Kidney (tissue), 14 donors: ENCODE results near the gene RAI1. TPM values are rescaled to one million over a fixed set of nuclear protein-coding genes. Genes with fewer than 3 reads are reported as not detected.
A peak's percentile ranks its signal among the peaks of the same experiment; 100 is the strongest.

Experiments
- DNase-seq, 5 donors: peaks; one replicate each; pipeline ENCODE4 v3.0.0-alpha.2; 2013 to 2020
- FAIRE-seq: peaks from 2 replicates; lab custom pipeline; 2012; peaks lifted over from hg19 to GRCh38; lab: Jason Lieb, UNC
- H3K27ac ChIP-seq, 2 donors: one replicate each; pipeline ENCODE4 v1.7.0; 2013; ENCODE audit warnings: low read depth in 2 of 2, low read length in 2 of 2, inconsistent platforms in 1 of 2
- H3K27me3 ChIP-seq: one replicate; pipeline ENCODE4 v1.7.1; 2013; ENCODE audit warnings: low read length, inconsistent platforms; ENCODE audit not compliant: control insufficient read depth, insufficient read depth
- H3K36me3 ChIP-seq, 3 donors: one replicate each; pipeline versions ENCODE4 v1.7.0 to v1.7.1; 2013; ENCODE audit warnings: low read length in 3 of 3, control low read depth in 1 of 3, inconsistent platforms in 1 of 3; ENCODE audit not compliant: insufficient read depth in 3 of 3, control insufficient read depth in 2 of 3
- H3K4me1 ChIP-seq, 3 donors: one replicate each; pipeline versions ENCODE4 v1.7.0 to v1.7.1; 2013; ENCODE audit warnings: low read length in 3 of 3, inconsistent platforms in 1 of 3, low read depth in 1 of 3; ENCODE audit not compliant: control insufficient read depth in 2 of 3, insufficient read depth in 2 of 3
- H3K4me3 ChIP-seq, 3 donors: one replicate each; pipeline versions ENCODE4 v1.7.0 to v1.8.1; 2013; ENCODE audit warnings: low read length in 3 of 3, control low read depth in 1 of 3, inconsistent platforms in 1 of 3
- H3K9ac ChIP-seq, 3 donors: one replicate each; pipeline versions ENCODE4 v1.7.0 to v1.7.1; 2013; ENCODE audit warnings: low read length in 3 of 3, control low read depth in 1 of 3, inconsistent platforms in 1 of 3
- H3K9me3 ChIP-seq, 3 donors: one replicate each; pipeline versions ENCODE4 v1.7.0 to v1.7.1; 2013; ENCODE audit warnings: low read length in 3 of 3, control low read depth in 1 of 3, inconsistent platforms in 1 of 3; ENCODE audit not compliant: control insufficient read depth in 2 of 3, insufficient read depth in 1 of 3
- CTCF ChIP-seq: IDR thresholded peaks from 3 replicates; pipeline ENCODE4 v1.5.1; 2012; ENCODE audit warnings: mild to moderate bottlenecking, moderate library complexity, borderline replicate concordance; ENCODE audit not compliant: insufficient read depth; ENCODE audit errors: extremely low read depth
- intact Hi-C: fragments of 100-400 bp; cut with DNase I; formaldehyde crosslinking; loops from one replicate; pipeline ENCODE4 v1.11.1; 2022
- polyA plus RNA-seq: library from polyadenylated mRNA; stranded (reverse); fragments of 350-450 nt; fragmentation: Illumina TruSeq; extraction: RNeasy Lipid Tissue Mini Kit (QIAGEN cat#74804); gene quantifications from one replicate; pipeline ENCODE4 v1.2.3, GENCODE V29; 2014; ENCODE audit warnings: low read depth, low replicate concordance; ENCODE audit not compliant: insufficient read depth
- total RNA-seq: library from RNA; stranded (reverse); fragmentation: NEBNext Ultra II Directional; extraction: Animal tissue kit (Norgen Biotek cat#: 25700); gene quantifications from one replicate; pipeline ENCODE4 v1.2.1, GENCODE V29; 2021
- donor health status: control.
- donor health status: control.
- donor health status: control.
- donor health status: control.
- donor health status: control.
- donor health status: DM: yes; HTN: yes; CAD: no.
- donor health status: Normal renal cell carcinoma (clear cell type).

Gene RAI1
- total and polyA plus RNA-seq, 2 donors from 2014 or later, result 6.7 to 50.5 TPM

- DNase-seq, result peak in 2 of 5 donors; percentile 0 to 64
- no peak for TF ChIP-seq CTCF
- H3K9me3 ChIP-seq, result peaks cover 0 to 8% (median 0%) of the 10 kb centered on the region in 3 donors
- no peak for FAIRE-seq
- no peaks in the 10 kb centered on the region for H3K27me3 ChIP-seq
- H3K4me3 ChIP-seq, result no peak overlapping the region
- H3K9ac ChIP-seq, result no peak overlapping the region
- H3K27ac ChIP-seq, result no peak overlapping the region
- intact Hi-C loops, result no loop called here
- H3K36me3 ChIP-seq, result no peaks in the 10 kb centered on the region
- H3K4me1 ChIP-seq, result peaks cover 0 to 5% (median 0%) of the 10 kb centered on the region in 3 donors
Observed at GRCh38 chr17:17664064-17664452, 17.2 kb upstream of the RAI1 start.

- H3K36me3 ChIP-seq, result no peaks in the 10 kb centered on the region
- H3K27me3 ChIP-seq, result no peaks in the 10 kb centered on the region
- H3K4me3 ChIP-seq, result no peak overlapping the region
- no peak for DNase-seq
- FAIRE-seq, result no peak
- H3K4me1 ChIP-seq, result peaks cover 0 to 5% (median 0%) of the 10 kb centered on the region in 3 donors
- intact Hi-C loops, result no loop called here
- H3K9ac ChIP-seq, result no peak overlapping the region
- TF ChIP-seq CTCF, result no peak
- H3K27ac ChIP-seq, result no peak overlapping the region
- no peaks in the 10 kb centered on the region for H3K9me3 ChIP-seq
Observed at GRCh38 chr17:17665255-17665654, 16.0 kb upstream of the RAI1 start.

- FAIRE-seq (no peak), DNase-seq (peak in 1 of 5 donors; percentile 52)
- Histone ChIP-seq H3K9ac (no peak overlapping the region), H3K4me3 (no peak overlapping the region), H3K4me1 (peaks cover 0 to 5% (median 0%) of the 10 kb centered on the region in 3 donors), H3K27me3 (no peaks in the 10 kb centered on the region), H3K36me3 (no peaks in the 10 kb centered on the region), H3K9me3 (no peaks in the 10 kb centered on the region), H3K27ac (no peak overlapping the region)
- TF ChIP-seq CTCF, result no peak
- intact Hi-C loops, result no loop called here
Observed at GRCh38 chr17:17666111-17666714, 15.0 kb upstream of the RAI1 start.
